B cell (primary cell): ENCODE data around the gene PSMD12. TPM values are rescaled to one million over a fixed set of nuclear protein-coding genes. Genes with fewer than 3 reads are reported as not detected.
"Not testable (repeated sequence)": the region's sequence is repeated elsewhere in the genome, so short reads cannot be mapped to it uniquely, and the experiment has no call there.

ENCODE experiments used
- ATAC-seq: fragments of 200-7000 bp; cut with Tn5 transposase; one replicate; pipeline ENCODE4 v1.10.0; 2021; ENCODE audit warnings: low read depth, mild to moderate bottlenecking, moderate number of reproducible peaks, moderate library complexity
- CTCF ChIA-PET: fragments of 350-600 bp; sonication (Branson Sonifier 250); formaldehyde crosslinking; loops from one replicate; lab custom pipeline; 2021; ENCODE audit warnings: antibody characterized with exemption, inconsistent platforms; lab: Charles Lee
- POLR2A ChIA-PET: fragments of 350-600 bp; sonication (Branson Sonifier 250); formaldehyde crosslinking; loops from one replicate; lab custom pipeline; 2021; ENCODE audit warnings: antibody characterized with exemption; lab: Charles Lee
- DNase-seq: peaks from one replicate; pipeline ENCODE4 v3.0.0; 2013
- H2AFZ ChIP-seq: 2 replicates; pipeline ENCODE4 v1.6.1; 2012; ENCODE audit warnings: mild to moderate bottlenecking, low read depth, low read length; ENCODE audit not compliant: insufficient read depth, poor library complexity, severe bottlenecking
- H3K27ac ChIP-seq, 2 donors: 1 replicate in 1 of 2; 2 replicates in 1 of 2; pipeline ENCODE4 v1.5.1; 2012 to 2013; ENCODE audit warnings: low read length in 2 of 2, mild to moderate bottlenecking in 2 of 2, moderate library complexity in 1 of 2
- H3K27me3 ChIP-seq, 4 experiments: fragments of 200-600 bp in 1 of 4; sonication (generic) in 1 of 4; replicated peaks in 1 of 4; 1 replicate in 2 of 4; 2 replicates in 2 of 4; pipeline versions ENCODE4 v1.6.1 to v1.7.0; 2013 to 2016; ENCODE audit warnings: low read length in 3 of 4, mild to moderate bottlenecking in 2 of 4, mixed read lengths in 1 of 4, moderate library complexity in 1 of 4; ENCODE audit not compliant: insufficient read depth in 4 of 4, control insufficient read depth in 3 of 4; ENCODE audit errors: control extremely low read depth in 1 of 4
- H3K36me3 ChIP-seq, 2 experiments: replicated peaks in 1 of 2; 1 replicate in 1 of 2; 2 replicates in 1 of 2; pipeline versions ENCODE4 v1.6.1 to v1.7.1; 2013; ENCODE audit warnings: low read length in 1 of 2; ENCODE audit not compliant: insufficient read depth in 2 of 2, control insufficient read depth in 1 of 2; ENCODE audit errors: control extremely low read depth in 1 of 2, extremely low read depth in 1 of 2
- H3K4me1 ChIP-seq, 2 donors: fragments of 200-600 bp in 1 of 2; sonication (generic) in 1 of 2; 1 replicate in 1 of 2; 2 replicates in 1 of 2; pipeline versions ENCODE4 v1.5.1 to v1.6.1; 2013 to 2017; ENCODE audit warnings: low read length in 2 of 2; ENCODE audit not compliant: control insufficient read depth in 2 of 2, insufficient read depth in 2 of 2
- H3K4me2 ChIP-seq: replicated peaks from 2 replicates; pipeline ENCODE3; 2012; ENCODE audit warnings: mild to moderate bottlenecking, low read depth, low read length; ENCODE audit not compliant: poor library complexity, severe bottlenecking
- H3K4me3 ChIP-seq, 5 experiments: fragments of 200-600 bp in 1 of 5; sonication (generic) in 1 of 5; 1 replicate in 3 of 5; 2 replicates in 2 of 5; pipeline versions ENCODE4 v1.5.1 to v1.7.0; 2011 to 2016; ENCODE audit warnings: low read length in 4 of 5, mild to moderate bottlenecking in 4 of 5, low read depth in 2 of 5, control low read depth in 1 of 5, moderate library complexity in 1 of 5; ENCODE audit not compliant: insufficient read depth in 1 of 5; ENCODE audit errors: control extremely low read depth in 1 of 5, extremely low read depth in 1 of 5
- H3K79me2 ChIP-seq: fragments of 200-600 bp; sonication (generic); one replicate; pipeline ENCODE4 v1.6.0; 2016; ENCODE audit warnings: low read length; ENCODE audit not compliant: control insufficient read depth, insufficient read depth
- H3K9ac ChIP-seq: fragments of 200-600 bp; sonication (generic); 2 replicates; pipeline ENCODE4 v1.6.1; 2017; ENCODE audit warnings: mild to moderate bottlenecking, low read length, moderate library complexity
- H3K9me3 ChIP-seq, 3 donors: one replicate each; pipeline versions ENCODE4 v1.6.1 to v1.7.1; 2013; ENCODE audit warnings: low read length in 2 of 3; ENCODE audit not compliant: control insufficient read depth in 2 of 3, insufficient read depth in 1 of 3; ENCODE audit errors: control extremely low read depth in 1 of 3
- H4K20me1 ChIP-seq: 2 replicates; pipeline ENCODE4 v1.6.0; 2012; ENCODE audit warnings: mild to moderate bottlenecking, low read length; ENCODE audit not compliant: insufficient read depth, control insufficient read depth, poor library complexity, severe bottlenecking
- H3K27ac Mint-ChIP-seq: one replicate; pipeline ENCODE4 v1.8.0; 2021; ENCODE audit warnings: mixed read lengths
- H3K27me3 Mint-ChIP-seq: one replicate; pipeline ENCODE4 v1.8.0; 2021; ENCODE audit warnings: mixed read lengths
- H3K4me1 Mint-ChIP-seq: one replicate; pipeline ENCODE4 v1.8.0; 2021; ENCODE audit warnings: mixed read lengths
- H3K4me3 Mint-ChIP-seq: one replicate; pipeline ENCODE4 v1.8.0; 2021; ENCODE audit warnings: mixed read lengths
- H3K9me3 Mint-ChIP-seq: one replicate; pipeline ENCODE4 v1.8.0; 2022; ENCODE audit warnings: mixed read lengths; ENCODE audit not compliant: insufficient read depth
- CTCF ChIP-seq: fragments of 200-600 bp; IDR thresholded peaks from one replicate; pipeline ENCODE4 v1.8.0; 2022; ENCODE audit warnings: antibody characterized with exemption, mild to moderate bottlenecking
- EZH2 ChIP-seq: IDR thresholded peaks from 2 replicates; pipeline ENCODE4 v1.6.1; 2012; ENCODE audit warnings: borderline replicate concordance, low read depth, mild to moderate bottlenecking, moderate library complexity, low read length; ENCODE audit not compliant: insufficient read depth, poor library complexity, severe bottlenecking
- WGBS: methylation state at CpG from one replicate; pipeline ENCODE4 v1.1.5; 2013; ENCODE audit warnings: missing lambda C conversion rate; ENCODE audit not compliant: insufficient coverage; 5-methylcytosine and 5-hydroxymethylcytosine counted together
- intact Hi-C: fragments of 100-400 bp; cut with micrococcal nuclease; formaldehyde crosslinking; loops from one replicate; pipeline ENCODE4 v1.10.0; 2022
- polyA plus RNA-seq: library from polyadenylated mRNA; depleted of rRNA; stranded (reverse); fragments of >200 nt; gene quantifications from 2 replicates; pipeline ENCODE4 v1.2.3, GENCODE V29; 2012
- total RNA-seq, 2 donors: library from RNA; stranded (reverse); fragments of 120-200 nt in 1 of 2; gene quantifications; 1 replicate in 1 of 2; 2 replicates in 1 of 2; pipeline versions ENCODE4 v1.2.3 to v1.2.4, GENCODE V29; 2013 to 2022

Gene PSMD12
- total and polyA plus RNA-seq, 2 donors (not counting 1 experiment from before 2014, with no cell fraction given) = 6.4 to 36.7 TPM

- DNase-seq (no peak), ATAC-seq (no peak)
- WGBS = 93% methylated on average over 3 of the region's 3 CpGs
- H3K27me3 Mint-ChIP-seq = peaks cover 7% of the 10 kb centered on the region
- Histone ChIP-seq H3K27ac (no peak overlapping the region), H3K4me2 (no peak overlapping the region), H4K20me1 (no peaks in the 10 kb centered on the region), H3K9ac (no peak overlapping the region), H3K79me2 (no peaks in the 10 kb centered on the region), H3K36me3 (no peaks in the 10 kb centered on the region), H3K4me3 (no peak overlapping the region), H3K9me3 (no peaks in the 10 kb centered on the region), H3K27me3 (no peaks in the 10 kb centered on the region), H3K4me1 (no peaks in the 10 kb centered on the region), H2AFZ (no peak overlapping the region)
- POLR2A ChIA-PET = no interaction called here
- no peak overlapping the region for H3K27ac Mint-ChIP-seq
- CTCF ChIA-PET = no interaction called here
- no peaks in the 10 kb centered on the region for H3K4me1 Mint-ChIP-seq
- no peak overlapping the region for H3K4me3 Mint-ChIP-seq
- intact Hi-C loops = no loop called here
- no peaks in the 10 kb centered on the region for H3K9me3 Mint-ChIP-seq
- TF ChIP-seq CTCF (no peak), EZH2 (no peak)
These were observed 42.9 kb downstream of the PSMD12 start for GRCh38 chr17:67323445-67323844.

DNA sequence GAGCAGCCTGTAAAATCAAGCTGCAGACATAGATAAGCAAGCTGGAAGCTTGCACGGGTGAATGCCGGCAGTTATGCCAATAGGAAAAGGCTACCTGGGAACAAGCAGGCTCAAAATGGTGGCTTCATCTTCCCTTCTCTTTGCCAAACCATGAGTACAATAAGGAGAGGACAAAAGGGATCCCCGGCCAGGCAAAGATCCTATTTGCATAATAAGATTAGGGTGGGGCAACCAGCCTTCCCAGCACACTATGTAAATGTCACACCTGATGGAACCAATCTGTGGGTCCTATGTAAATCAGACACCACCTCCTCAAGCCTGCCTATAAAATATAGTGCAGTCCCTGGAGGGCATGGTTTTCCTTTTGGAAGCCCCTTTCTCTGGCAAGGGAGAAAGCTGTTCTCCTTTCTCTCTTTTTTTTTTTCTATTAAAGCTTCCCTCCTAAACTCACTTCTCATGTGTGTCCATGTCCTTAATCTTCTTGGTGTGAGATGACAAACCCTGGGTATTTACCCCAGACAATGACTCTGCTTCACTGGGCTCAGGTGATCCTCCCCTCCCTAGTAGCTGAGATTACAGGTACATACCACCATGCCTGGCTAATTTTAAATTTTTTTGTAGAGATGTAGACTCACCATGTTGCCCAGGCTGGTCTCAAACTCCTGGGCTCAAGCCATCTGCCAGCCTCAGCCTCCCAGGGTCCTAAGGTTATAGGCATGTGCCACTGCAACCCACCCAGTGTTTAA, 44.2 kb downstream of the PSMD12 start:
- Histone ChIP-seq H4K20me1 (no peaks in the 10 kb centered on the region), H3K36me3 (no peaks in the 10 kb centered on the region), H3K9me3 (no peaks in the 10 kb centered on the region), H3K4me1 (no peaks in the 10 kb centered on the region), H3K9ac (no peak overlapping the region), H3K79me2 (no peaks in the 10 kb centered on the region), H3K27me3 (no peaks in the 10 kb centered on the region), H3K4me2 (no peak overlapping the region), H3K27ac (no peak overlapping the region), H2AFZ (no peak overlapping the region), H3K4me3 (no peak overlapping the region)
- ATAC-seq (no peak), DNase-seq (no peak)
- H3K4me3 Mint-ChIP-seq = no peak overlapping the region
- ChIA-PET POLR2A (no interaction called here), CTCF (no interaction called here)
- WGBS = 75% methylated on average over 2 of the region's 3 CpGs
- H3K27ac Mint-ChIP-seq = no peak overlapping the region
- H3K9me3 Mint-ChIP-seq = no peaks in the 10 kb centered on the region
- no peak for TF ChIP-seq CTCF
- TF ChIP-seq EZH2 = no peak
- intact Hi-C loops = no loop called here
- peaks cover 4% of the 10 kb centered on the region for H3K27me3 Mint-ChIP-seq
- H3K4me1 Mint-ChIP-seq = no peaks in the 10 kb centered on the region

- intact Hi-C loops, H3K27ac Mint-ChIP-seq, H3K27me3 ChIP-seq, H3K9ac ChIP-seq, H3K9me3 ChIP-seq, H3K79me2 ChIP-seq, H3K27me3 Mint-ChIP-seq, H3K9me3 Mint-ChIP-seq, H2AFZ ChIP-seq, POLR2A ChIA-PET, H3K4me1 ChIP-seq, CTCF ChIA-PET, DNase-seq, H3K36me3 ChIP-seq, H3K4me2 ChIP-seq, ATAC-seq, H3K4me1 Mint-ChIP-seq, H3K27ac ChIP-seq, H3K4me3 Mint-ChIP-seq, H3K4me3 ChIP-seq, H4K20me1 ChIP-seq: not testable (repeated sequence)
- WGBS = 91% methylated on average over 12 of the region's 13 CpGs
These were observed 44.9 kb downstream of the PSMD12 start for GRCh38 chr17:67321486-67321885.
